Measurements from ENCODE around the gene THSD7A.

The THSD7A gene

GRCh38 chr7:11675163-11675562, 156.8 kb downstream of the THSD7A start:
- H3K4me3 ChIP-seq (ENCODE audit: low read depth, low read length) = no peak overlapping the region
- TF ChIP-seq CTCF (IDR thresholded peaks at IDR 0.05; ENCODE audit: insufficient read depth, low read depth, low read length, missing control alignments) = no peak
- DNase-seq (ENCODE audit: low read depth) = no peak

GRCh38 chr7:11668727-11669126, 163.3 kb downstream of the THSD7A start:
- TF ChIP-seq CTCF (IDR thresholded peaks at IDR 0.05; ENCODE audit: insufficient read depth, low read depth, low read length, missing control alignments) = no peak
- no peak overlapping the region for H3K4me3 ChIP-seq (ENCODE audit: low read depth, low read length)
- DNase-seq (ENCODE audit: low read depth) = no peak

GRCh38 chr7:11667810-11668185, 164.2 kb downstream of the THSD7A start:
- no peak for DNase-seq (ENCODE audit: low read depth)
- H3K4me3 ChIP-seq (ENCODE audit: low read depth, low read length) = no peak overlapping the region
- TF ChIP-seq CTCF (IDR thresholded peaks at IDR 0.05; ENCODE audit: insufficient read depth, low read depth, low read length, missing control alignments) = no peak

- TF ChIP-seq CTCF (IDR thresholded peaks at IDR 0.05; ENCODE audit: insufficient read depth, low read depth, low read length, missing control alignments) = no peak
- no peak for DNase-seq (ENCODE audit: low read depth)
- no peak overlapping the region for H3K4me3 ChIP-seq (ENCODE audit: low read depth, low read length)
Observed at GRCh38 chr7:11667071-11667809, 164.8 kb downstream of the THSD7A start.

- DNase-seq (ENCODE audit: low read depth) = no peak
- no peak overlapping the region for H3K4me3 ChIP-seq (ENCODE audit: low read depth, low read length)
- TF ChIP-seq CTCF (IDR thresholded peaks at IDR 0.05; ENCODE audit: insufficient read depth, low read depth, low read length, missing control alignments) = no peak
Observed at GRCh38 chr7:11665357-11665756, 166.6 kb downstream of the THSD7A start.

- TF ChIP-seq CTCF (IDR thresholded peaks at IDR 0.05; ENCODE audit: insufficient read depth, low read depth, low read length, missing control alignments) = no peak
- DNase-seq (ENCODE audit: low read depth) = no peak
- no peak overlapping the region for H3K4me3 ChIP-seq (ENCODE audit: low read depth, low read length)
Observed at GRCh38 chr7:11655642-11656041, 176.4 kb downstream of the THSD7A start.

GRCh38 chr7:11655163-11655562, 176.8 kb downstream of the THSD7A start:
- no peak overlapping the region for H3K4me3 ChIP-seq (ENCODE audit: low read depth, low read length)
- no peak for DNase-seq (ENCODE audit: low read depth)
- no peak for TF ChIP-seq CTCF (IDR thresholded peaks at IDR 0.05; ENCODE audit: insufficient read depth, low read depth, low read length, missing control alignments)

Data from GM12865 (cell line).